Endothelial cell of umbilical vein (primary cell): ENCODE data around the gene CD19.

Experiments used
- EZH2 ChIP-seq: IDR thresholded peaks from 2 replicates; pipeline ENCODE4 v1.6.1; 2012; ENCODE audit warnings: borderline replicate concordance, low read depth, mild to moderate bottlenecking, moderate library complexity, low read length, inconsistent platforms; ENCODE audit not compliant: severe bottlenecking
- FOS ChIP-seq: IDR thresholded peaks from 2 replicates; pipeline ENCODE4 v1.6.1; 2011; ENCODE audit warnings: mild to moderate bottlenecking, low read length, moderate library complexity, borderline replicate concordance; ENCODE audit not compliant: insufficient read depth
- MYC ChIP-seq: IDR thresholded peaks from one replicate; pipeline ENCODE4 v1.6.1; 2011; ENCODE audit warnings: mild to moderate bottlenecking, low read depth, low read length
- POLR2A ChIP-seq: IDR thresholded peaks from 2 replicates; pipeline ENCODE4 v1.6.1; 2012; ENCODE audit warnings: low read depth, mild to moderate bottlenecking, control low read depth, low read length
- POLR2AphosphoS5 ChIP-seq: IDR thresholded peaks from 2 replicates; pipeline ENCODE4 v1.6.1; 2012; ENCODE audit warnings: low read depth, mild to moderate bottlenecking, control low read depth, low read length, moderate library complexity; ENCODE audit not compliant: insufficient read depth
- TF ChIP-seq, protein P1 (sequence below), 2 donors: IDR thresholded peaks; 1 replicate in 1 of 2; 2 replicates in 1 of 2; pipeline ENCODE4 v1.5.1; 2011; ENCODE audit warnings: low read length in 2 of 2, mild to moderate bottlenecking in 2 of 2, moderate library complexity in 2 of 2, control low read depth in 1 of 2, inconsistent platforms in 1 of 2, low read depth in 1 of 2; ENCODE audit not compliant: insufficient read depth in 1 of 2; ENCODE audit errors: extremely low read depth in 1 of 2
- TF ChIP-seq, protein P2 (sequence below): IDR thresholded peaks from 2 replicates; pipeline ENCODE4 v1.6.1; 2011; ENCODE audit not compliant: insufficient read depth, insufficient read length

DNA sequence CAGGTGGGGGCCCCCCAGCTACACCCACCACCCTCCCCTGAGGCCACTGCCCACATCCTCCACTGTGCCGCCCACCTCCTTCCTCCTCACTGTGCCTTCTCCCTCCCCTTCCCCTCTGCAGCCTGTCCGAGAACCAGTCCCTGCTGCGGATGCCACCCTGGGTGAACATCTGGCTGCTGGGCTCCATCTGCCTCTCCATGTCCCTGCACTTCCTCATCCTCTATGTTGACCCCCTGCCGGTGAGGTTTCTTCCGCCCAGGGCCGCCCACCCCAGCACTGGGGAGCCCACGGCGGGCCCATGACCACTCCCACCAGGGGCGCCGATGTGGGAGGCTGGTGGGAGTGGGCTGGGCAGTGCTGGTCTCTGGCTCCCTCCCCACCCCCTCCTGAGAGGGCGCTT, 28.9 kb upstream of the CD19 start:
- TF ChIP-seq, protein P1, sequence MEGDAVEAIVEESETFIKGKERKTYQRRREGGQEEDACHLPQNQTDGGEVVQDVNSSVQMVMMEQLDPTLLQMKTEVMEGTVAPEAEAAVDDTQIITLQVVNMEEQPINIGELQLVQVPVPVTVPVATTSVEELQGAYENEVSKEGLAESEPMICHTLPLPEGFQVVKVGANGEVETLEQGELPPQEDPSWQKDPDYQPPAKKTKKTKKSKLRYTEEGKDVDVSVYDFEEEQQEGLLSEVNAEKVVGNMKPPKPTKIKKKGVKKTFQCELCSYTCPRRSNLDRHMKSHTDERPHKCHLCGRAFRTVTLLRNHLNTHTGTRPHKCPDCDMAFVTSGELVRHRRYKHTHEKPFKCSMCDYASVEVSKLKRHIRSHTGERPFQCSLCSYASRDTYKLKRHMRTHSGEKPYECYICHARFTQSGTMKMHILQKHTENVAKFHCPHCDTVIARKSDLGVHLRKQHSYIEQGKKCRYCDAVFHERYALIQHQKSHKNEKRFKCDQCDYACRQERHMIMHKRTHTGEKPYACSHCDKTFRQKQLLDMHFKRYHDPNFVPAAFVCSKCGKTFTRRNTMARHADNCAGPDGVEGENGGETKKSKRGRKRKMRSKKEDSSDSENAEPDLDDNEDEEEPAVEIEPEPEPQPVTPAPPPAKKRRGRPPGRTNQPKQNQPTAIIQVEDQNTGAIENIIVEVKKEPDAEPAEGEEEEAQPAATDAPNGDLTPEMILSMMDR (IDR thresholded peaks at IDR 0.05; ENCODE audit: extremely low read depth in 1 of 2, insufficient read depth in 1 of 2, low read depth in 1 of 2, low read length in 2 of 2), result no peak
- TF ChIP-seq POLR2A, result no peak
- TF ChIP-seq POLR2AphosphoS5, result no peak
- no peak for TF ChIP-seq EZH2
- no peak for TF ChIP-seq FOS
- TF ChIP-seq, protein P2, sequence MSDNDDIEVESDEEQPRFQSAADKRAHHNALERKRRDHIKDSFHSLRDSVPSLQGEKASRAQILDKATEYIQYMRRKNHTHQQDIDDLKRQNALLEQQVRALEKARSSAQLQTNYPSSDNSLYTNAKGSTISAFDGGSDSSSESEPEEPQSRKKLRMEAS, result no peak
- no peak for TF ChIP-seq MYC
